K562 (cell line): Measurements from ENCODE around the gene PGF. TPM values are rescaled to one million over a fixed set of nuclear protein-coding genes. Genes with fewer than 3 reads are reported as not detected.

Experiments
- ATAC-seq: fragments of 200-7000 bp; cut with Tn5 transposase; 3 replicates; pipeline ENCODE4 v1.9.1; 2020; ENCODE audit warnings: moderate library complexity
- BruUV-seq: library from RNA; stranded (reverse); fragments of 400-500 nt; replicated peaks from 2 replicates; lab custom pipeline; 2021; lab: Mats Ljungman, UMichigan
- CTCF ChIA-PET: fragments of 300-600 bp; formaldehyde crosslinking; extraction: SDS; loops from one replicate; lab custom pipeline; 2021; ENCODE audit warnings: low intra/inter-chr PET ratio; lab: Yijun Ruan, JAX
- POLR2A ChIA-PET: fragments of 300-600, 350-650 bp; sonication (Branson Sonifier 250); formaldehyde crosslinking; extraction: SDS; loops from one replicate; lab custom pipeline; 2021; ENCODE audit warnings: antibody characterized with exemption, inconsistent platforms; lab: Yijun Ruan, JAX
- DNase-seq, 4 experiments: peaks; one replicate each; pipeline versions ENCODE4 v3.0.0 to v3.0.0-alpha.2; 2011 to 2018; ENCODE audit warnings: low spot score in 3 of 4, mixed read lengths in 3 of 4; ENCODE audit errors: extremely low read depth in 1 of 4
- FAIRE-seq: peaks from 2 replicates; lab custom pipeline; 2011; peaks lifted over from hg19 to GRCh38; lab: Jason Lieb, UNC
- H2AFZ ChIP-seq: 2 replicates; pipeline ENCODE4 v1.6.0; 2011; ENCODE audit warnings: low read depth, low read length, control low read depth, inconsistent platforms
- H3K27ac ChIP-seq: fragments of 200-600 bp; 3 replicates; pipeline ENCODE4 v1.8.0; 2011; ENCODE audit warnings: low read depth, mild to moderate bottlenecking, control low read depth, inconsistent platforms, low read length, moderate library complexity, mixed read lengths; ENCODE audit errors: extremely low read depth
- H3K27me3 ChIP-seq, 2 experiments: fragments of 300-600 bp in 1 of 2; 2 replicates in 1 of 2; 3 replicates in 1 of 2; pipeline versions ENCODE4 v1.6.0 to v1.8.0; 2011; ENCODE audit warnings: inconsistent platforms in 2 of 2, low read length in 2 of 2, mild to moderate bottlenecking in 1 of 2, mixed read lengths in 1 of 2, moderate library complexity in 1 of 2; ENCODE audit not compliant: control insufficient read depth in 2 of 2, insufficient read depth in 2 of 2
- H3K36me3 ChIP-seq: fragments of 300-600 bp; 3 replicates; pipeline ENCODE4 v1.8.0; 2011; ENCODE audit warnings: mild to moderate bottlenecking, low read length, inconsistent platforms; ENCODE audit not compliant: control insufficient read depth, insufficient read depth
- H3K4me1 ChIP-seq, 2 experiments: fragments of 200-600 bp in 1 of 2; replicated peaks in 1 of 2; 2 replicates in 1 of 2; 3 replicates in 1 of 2; pipeline versions ENCODE4 v1.5.1 to v1.8.0; 2011; ENCODE audit warnings: inconsistent platforms in 2 of 2, low read length in 2 of 2, mild to moderate bottlenecking in 1 of 2, mixed read lengths in 1 of 2, moderate library complexity in 1 of 2; ENCODE audit not compliant: control insufficient read depth in 2 of 2, insufficient read depth in 2 of 2
- H3K4me2 ChIP-seq: 2 replicates; pipeline ENCODE4 v1.6.1; 2011; ENCODE audit warnings: low read length, control low read depth, inconsistent platforms, mixed read lengths; ENCODE audit not compliant: insufficient read depth
- H3K4me3 ChIP-seq: fragments of 200-600 bp; sonication (generic), shearing (Covaris generic); 2 replicates; pipeline ENCODE4 v1.5.1; 2016; ENCODE audit warnings: control low read depth, inconsistent platforms
- H3K79me2 ChIP-seq: fragments of 200-600 bp; 3 replicates; pipeline ENCODE4 v1.8.0; 2011; ENCODE audit warnings: low read length, inconsistent platforms; ENCODE audit not compliant: control insufficient read depth, insufficient read depth
- H3K9ac ChIP-seq, 2 experiments: 2 replicates each; pipeline versions ENCODE4 v1.6.0 to v1.6.1; 2011; ENCODE audit warnings: low read depth in 2 of 2, low read length in 2 of 2, control low read depth in 1 of 2, inconsistent platforms in 1 of 2, mild to moderate bottlenecking in 1 of 2, mixed read lengths in 1 of 2; ENCODE audit not compliant: insufficient read depth in 1 of 2
- H3K9me1 ChIP-seq: one replicate; pipeline ENCODE4 v1.6.0; 2011; ENCODE audit warnings: inconsistent platforms, mild to moderate bottlenecking, low read length, moderate library complexity; ENCODE audit not compliant: control insufficient read depth, insufficient read depth
- H3K9me3 ChIP-seq: replicated peaks from 2 replicates; pipeline ENCODE4 v1.5.1; 2011; ENCODE audit warnings: low read depth, low read length, inconsistent platforms; ENCODE audit not compliant: control insufficient read depth, insufficient read depth
- H4K20me1 ChIP-seq: replicated peaks from 2 replicates; pipeline ENCODE4 v1.6.1; 2011; ENCODE audit warnings: low read length, inconsistent platforms, mixed read lengths; ENCODE audit not compliant: control insufficient read depth, insufficient read depth
- ARNT ChIP-seq, 2 experiments: fragments of 450-650 bp; IDR thresholded peaks; 2 replicates each; pipeline ENCODE4 v1.6.1; 2016; ENCODE audit warnings: mild to moderate bottlenecking in 1 of 2
- ATF6 ChIP-seq: sonication (generic); formaldehyde crosslinking; IDR thresholded peaks from 2 replicates; pipeline ENCODE4 v1.4.0; 2020; ENCODE audit warnings: mild to moderate bottlenecking, missing genetic modification reagents
- BRCA1 ChIP-seq, 2 experiments: fragments of 450-650 bp in 1 of 2; sonication (generic) in 1 of 2; formaldehyde crosslinking in 1 of 2; IDR thresholded peaks; 2 replicates each; pipeline versions ENCODE4 v1.5.0 to v1.6.1; 2017 to 2020; ENCODE audit warnings: mild to moderate bottlenecking in 1 of 2, missing genetic modification reagents in 1 of 2
- DLX4 ChIP-seq: fragments of 250-450 bp; sonication (Bioruptor Pico); IDR thresholded peaks from 2 replicates; pipeline ENCODE4 v1.6.1; 2021; ENCODE audit warnings: mild to moderate bottlenecking
- FOXA3 ChIP-seq, 2 experiments: fragments of 450-650 bp in 1 of 2; sonication (generic) in 1 of 2; formaldehyde crosslinking; IDR thresholded peaks in 1 of 2; conservative IDR thresholded peaks in 1 of 2; 2 replicates each; pipeline versions ENCODE4 v1.4.0 to v1.8.0; 2020 to 2022; ENCODE audit warnings: mild to moderate bottlenecking in 2 of 2, missing genetic modification reagents in 1 of 2
- FOXJ3 ChIP-seq: sonication (generic); formaldehyde crosslinking; IDR thresholded peaks from 2 replicates; pipeline ENCODE4 v1.4.0; 2020; ENCODE audit warnings: mild to moderate bottlenecking, missing genetic modification reagents
- GTF3C2 ChIP-seq: IDR thresholded peaks from 3 replicates; pipeline ENCODE4 v1.6.1; 2011; ENCODE audit warnings: borderline replicate concordance, mild to moderate bottlenecking, moderate library complexity; ENCODE audit not compliant: insufficient read length; ENCODE audit errors: extremely low read depth
- JUN ChIP-seq, 2 experiments: sonication (generic) in 1 of 2; formaldehyde crosslinking in 1 of 2; IDR thresholded peaks; 2 replicates each; pipeline versions ENCODE4 v1.6.1 to v1.8.0; 2012 to 2022; ENCODE audit warnings: borderline replicate concordance in 2 of 2, mild to moderate bottlenecking in 2 of 2, improper control_type of control experiment in 1 of 2, low read depth in 1 of 2, low read length in 1 of 2, missing genetic modification reagents in 1 of 2
- KLF16 ChIP-seq: IDR thresholded peaks from 2 replicates; pipeline ENCODE4 v1.6.1; 2016; ENCODE audit warnings: antibody characterized with exemption
- NFIC ChIP-seq: fragments of 450-650 bp; IDR thresholded peaks from 2 replicates; pipeline ENCODE4 v1.6.1; 2017; ENCODE audit warnings: mild to moderate bottlenecking, inconsistent platforms
- RBM15 ChIP-seq: fragments of 200-400 bp; formaldehyde crosslinking; IDR thresholded peaks from 2 replicates; pipeline ENCODE4 v1.6.1; 2018; ENCODE audit warnings: mild to moderate bottlenecking, low read length, moderate library complexity; ENCODE audit not compliant: insufficient read depth
- SREBF2 ChIP-seq: sonication (generic); formaldehyde crosslinking; IDR thresholded peaks from 2 replicates; pipeline ENCODE4 v1.4.0; 2020; ENCODE audit warnings: mild to moderate bottlenecking, missing genetic modification reagents
- STAT5B ChIP-seq: fragments of 250-450 bp; sonication (Bioruptor Pico); IDR thresholded peaks from 2 replicates; pipeline ENCODE4 v1.8.0; 2021; ENCODE audit warnings: mild to moderate bottlenecking, inconsistent platforms
- ZKSCAN3 ChIP-seq: fragments of 250-450 bp; sonication (Bioruptor Pico); IDR thresholded peaks from 2 replicates; pipeline ENCODE4 v1.4.0; 2020
- ZNF133 ChIP-seq: fragments of 250-450 bp; sonication (Bioruptor Pico); IDR thresholded peaks from 2 replicates; pipeline ENCODE4 v1.4.0; 2020; ENCODE audit warnings: mild to moderate bottlenecking
- ZNF263 ChIP-seq: sonication (generic); formaldehyde crosslinking; IDR thresholded peaks from 2 replicates; pipeline ENCODE4 v1.8.0; 2022; ENCODE audit warnings: mild to moderate bottlenecking, missing genetic modification reagents, borderline replicate concordance
- WGBS: fragments of 100-300 bp; shearing (Covaris generic); methylation state at CpG from one replicate; pipeline ENCODE4 v1.1.6; 2016; ENCODE audit warnings: low coverage, mixed read lengths; ENCODE audit not compliant: insufficient coverage; ENCODE audit errors: missing lambda C conversion rate; 5-methylcytosine and 5-hydroxymethylcytosine counted together
- in situ Hi-C: fragments of 300-500 bp; cut with MboI; formaldehyde crosslinking; loops from 4 replicates; pipeline ENCODE4 v1.15.0; 2018; ENCODE audit warnings: inconsistent platforms, mixed read lengths
- intact Hi-C: fragments of 100-400 bp; cut with micrococcal nuclease; formaldehyde crosslinking; loops from 2 replicates; pipeline ENCODE4 v1.14.2; 2022
- polyA plus RNA-seq, 8 experiments: library from polyadenylated mRNA; depleted of rRNA in 4 of 8; stranded (reverse) in 5 of 8; unstranded in 3 of 8; fragments of >200 nt; fragmentation: Nextera tagmentation in 2 of 8; fragmentation: Illumina TruSeq in 1 of 8; extraction: Ambion mirVana in 2 of 8; extraction: Trizol in 1 of 8; gene quantifications; 2 replicates each; pipeline versions ENCODE4 v1.2.1 to v1.2.3, GENCODE V29; 2011 to 2014; ENCODE audit warnings: inconsistent platforms in 1 of 8, missing spikeins in 1 of 8
- total RNA-seq, 7 experiments: library from RNA; depleted of rRNA in 6 of 7; stranded (reverse); fragments of >200 nt in 6 of 7; fragmentation: Illumina TruSeq in 2 of 7; extraction: Trizol in 2 of 7; gene quantifications; 2 replicates each; pipeline versions ENCODE4 v1.2.1 to v1.2.3, GENCODE V29; 2011 to 2021; ENCODE audit warnings: low replicate concordance in 1 of 7

PGF gene
- total and polyA plus RNA-seq, 9 of the 15 experiments (the other 6 are each of a cell fraction or from before 2014, with no cell fraction given) = 0.04 to 0.44 (median 0.18) TPM

- WGBS = 43% methylated on average over 8 of the region's 15 CpGs
- no peak for ATAC-seq
- Histone ChIP-seq H2AFZ (no peak overlapping the region), H4K20me1 (no peaks in the 10 kb centered on the region), H3K9me3 (no peaks in the 10 kb centered on the region), H3K9me1 (no peaks in the 10 kb centered on the region), H3K36me3 (no peaks in the 10 kb centered on the region), H3K4me1 (peaks cover 0 to 54% of the 10 kb centered on the region in 2 experiments; a peak in 3 of 5 replicates), H3K79me2 (no peaks in the 10 kb centered on the region), H3K27me3 (no peaks in the 10 kb centered on the region), H3K4me2 (no peak overlapping the region), H3K9ac (peak overlapping the region in 1 of 2 experiments; percentile 36; a peak in 1 of 4 replicates), H3K4me3 (no peak overlapping the region), H3K27ac (no peak overlapping the region)
- BruUV-seq = no TSS peak
- intact Hi-C loops (no loop called here), in situ Hi-C loops (no loop called here)
- ChIA-PET CTCF (no interaction called here), POLR2A (interaction anchor here (0.8 kb wide), 1 partner anchor 131 kb away, joined by 3 read pairs; no protein-coding TSS in a partner anchor)
- no peak for FAIRE-seq
- DNase-seq = no peak
- TF ChIP-seq ARNT (IDR thresholded peaks at IDR 0.05) (no peak), SREBF2 (CRISPR knock-in tag) (no peak), STAT5B (CRISPR knock-in tag) (no peak), BRCA1 (IDR thresholded peaks at IDR 0.05) (no peak), BRCA1 (CRISPR knock-in tag; IDR thresholded peaks at IDR 0.05) (no peak), GTF3C2 (no peak), JUN (IDR thresholded peaks at IDR 0.05; ENCODE audit: borderline replicate concordance, low read depth, low read length) (no peak), JUN (CRISPR knock-in tag; IDR thresholded peaks at IDR 0.05; ENCODE audit: borderline replicate concordance) (no peak), FOXJ3 (CRISPR knock-in tag) (no peak), DLX4 (CRISPR knock-in tag) (no peak), KLF16 (no peak), ZNF133 (CRISPR knock-in tag) (no peak), FOXA3 (CRISPR knock-in tag; conservative IDR thresholded peaks at IDR 0.05 in 1 of 2, IDR thresholded peaks at IDR 0.05 in 1 of 2) (no peak), ATF6 (no peak), RBM15 (no peak), ZNF263 (no peak), NFIC (no peak), ZKSCAN3 (CRISPR knock-in tag) (no peak)
Measured at GRCh38 chr14:74951443-74952179, 3.8 kb downstream of the PGF start.
